Measurements from ENCODE around the gene AADACL2.

GRCh38 chr3:151798466-151798865, 64.7 kb downstream of the AADACL2 start:
- no peak for TF ChIP-seq CTCF (conservative IDR thresholded peaks at IDR 0.05)
- no peak for TF ChIP-seq ZFX (IDR thresholded peaks at IDR 0.05)

Data from C4-2B (cell line).